Vagina (tissue), 2 donors: ENCODE data around the gene FGGY. TPM values are rescaled to one million over a fixed set of nuclear protein-coding genes. Genes with fewer than 3 reads are reported as not detected.

Source experiments
- DNase-seq, 2 donors: peaks; one replicate each; pipeline ENCODE4 v3.0.0-alpha.2; 2017; ENCODE audit errors: extremely low spot score in 2 of 2
- H3K27ac ChIP-seq: fragments of 200-600 bp; sonication (generic); one replicate; pipeline ENCODE4 v1.5.1; 2019
- H3K27me3 ChIP-seq: fragments of 200-600 bp; sonication (generic); one replicate; pipeline ENCODE4 v1.5.1; 2019
- H3K36me3 ChIP-seq, 2 donors: fragments of 200-600 bp; sonication (generic); one replicate each; pipeline ENCODE4 v1.5.1; 2017 to 2019
- H3K4me1 ChIP-seq: fragments of 200-600 bp; sonication (generic); one replicate; pipeline ENCODE4 v1.5.1; 2019
- H3K4me3 ChIP-seq, 2 donors: fragments of 200-600 bp; sonication (generic); 1 replicate in 1 of 2; 2 replicates in 1 of 2; pipeline ENCODE4 v1.5.1; 2016 to 2019
- H3K9me3 ChIP-seq: fragments of 200-600 bp; sonication (generic); one replicate; pipeline ENCODE4 v1.5.1; 2019
- POLR2A ChIP-seq, 2 donors: fragments of 450-650 bp; IDR thresholded peaks; one replicate each; pipeline ENCODE4 v1.6.1; 2017; ENCODE audit warnings: antibody characterized with exemption in 2 of 2, mild to moderate bottlenecking in 2 of 2, moderate library complexity in 2 of 2
- POLR2AphosphoS5 ChIP-seq, 2 donors: sonication (generic); formaldehyde crosslinking; IDR thresholded peaks; one replicate each; pipeline ENCODE4 v1.9.0; 2017; ENCODE audit warnings: antibody characterized with exemption in 2 of 2, mild to moderate bottlenecking in 2 of 2, low read depth in 1 of 2; ENCODE audit not compliant: insufficient read depth in 1 of 2
- intact Hi-C: fragments of 100-400 bp; cut with DNase I; formaldehyde crosslinking; loops from one replicate; pipeline ENCODE4 v1.15.1; 2023
- total RNA-seq: library from RNA; depleted of rRNA; stranded (reverse); fragments of >200 nt; gene quantifications from one replicate; pipeline ENCODE4 v1.2.3, GENCODE V29; 2016
- TF ChIP-seq, protein P1 (sequence below), 3 experiments: fragments of 450-650 bp in 2 of 3; fragments of 200-600 bp in 1 of 3; sonication (generic) in 1 of 3; IDR thresholded peaks; one replicate each; pipeline ENCODE4 v1.5.1; 2017 to 2019; ENCODE audit warnings: antibody characterized with exemption in 3 of 3, mild to moderate bottlenecking in 2 of 3, moderate library complexity in 2 of 3

Gene FGGY
- total RNA-seq, 1 donor from 2014 or later = 11.8 TPM

DNA sequence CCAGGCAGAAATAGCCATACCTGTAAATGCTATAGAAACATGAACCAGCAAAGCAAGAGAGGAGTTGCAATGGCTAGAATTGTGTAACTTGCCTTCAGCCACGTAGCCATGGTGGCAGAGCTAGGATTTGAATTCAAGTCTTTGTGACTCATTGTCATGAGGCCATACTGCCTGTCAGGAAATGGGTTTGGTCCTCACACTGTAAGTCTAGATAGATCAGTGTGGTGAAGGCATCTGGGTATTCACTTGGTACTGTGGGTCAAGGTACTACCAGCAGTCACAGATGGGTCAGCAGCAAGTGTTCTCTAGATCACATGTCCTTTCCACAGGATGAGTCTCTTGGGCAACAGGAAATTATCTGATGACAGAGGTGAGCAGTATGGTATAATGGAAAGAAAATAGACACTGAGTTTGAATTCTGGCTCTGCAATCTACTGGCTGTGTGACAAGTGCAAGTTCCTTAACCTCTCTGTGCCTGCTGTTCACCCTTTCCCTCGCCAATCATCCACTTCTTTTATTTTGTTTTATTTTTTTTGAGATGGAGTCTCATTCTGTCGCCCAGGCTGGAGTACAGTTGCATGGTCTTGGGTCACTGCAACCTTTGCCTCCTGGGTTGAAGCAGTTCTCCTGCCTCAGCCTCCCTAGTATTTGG is 36.9 kb downstream of the FGGY start:
- TF ChIP-seq, protein P1, sequence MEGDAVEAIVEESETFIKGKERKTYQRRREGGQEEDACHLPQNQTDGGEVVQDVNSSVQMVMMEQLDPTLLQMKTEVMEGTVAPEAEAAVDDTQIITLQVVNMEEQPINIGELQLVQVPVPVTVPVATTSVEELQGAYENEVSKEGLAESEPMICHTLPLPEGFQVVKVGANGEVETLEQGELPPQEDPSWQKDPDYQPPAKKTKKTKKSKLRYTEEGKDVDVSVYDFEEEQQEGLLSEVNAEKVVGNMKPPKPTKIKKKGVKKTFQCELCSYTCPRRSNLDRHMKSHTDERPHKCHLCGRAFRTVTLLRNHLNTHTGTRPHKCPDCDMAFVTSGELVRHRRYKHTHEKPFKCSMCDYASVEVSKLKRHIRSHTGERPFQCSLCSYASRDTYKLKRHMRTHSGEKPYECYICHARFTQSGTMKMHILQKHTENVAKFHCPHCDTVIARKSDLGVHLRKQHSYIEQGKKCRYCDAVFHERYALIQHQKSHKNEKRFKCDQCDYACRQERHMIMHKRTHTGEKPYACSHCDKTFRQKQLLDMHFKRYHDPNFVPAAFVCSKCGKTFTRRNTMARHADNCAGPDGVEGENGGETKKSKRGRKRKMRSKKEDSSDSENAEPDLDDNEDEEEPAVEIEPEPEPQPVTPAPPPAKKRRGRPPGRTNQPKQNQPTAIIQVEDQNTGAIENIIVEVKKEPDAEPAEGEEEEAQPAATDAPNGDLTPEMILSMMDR (IDR thresholded peaks at IDR 0.05) = no peak
- TF ChIP-seq POLR2AphosphoS5 (IDR thresholded peaks at IDR 0.05; ENCODE audit: insufficient read depth in 1 of 2, low read depth in 1 of 2) = no peak
- no peak for TF ChIP-seq POLR2A (IDR thresholded peaks at IDR 0.05)
- Histone ChIP-seq H3K27ac (no peak overlapping the region), H3K9me3 (no peaks in the 10 kb centered on the region), H3K4me3 (no peak overlapping the region), H3K27me3 (no peaks in the 10 kb centered on the region), H3K36me3 (no peaks in the 10 kb centered on the region), H3K4me1 (no peaks in the 10 kb centered on the region)
- DNase-seq = no peak
- intact Hi-C loops = no loop called here

DNA sequence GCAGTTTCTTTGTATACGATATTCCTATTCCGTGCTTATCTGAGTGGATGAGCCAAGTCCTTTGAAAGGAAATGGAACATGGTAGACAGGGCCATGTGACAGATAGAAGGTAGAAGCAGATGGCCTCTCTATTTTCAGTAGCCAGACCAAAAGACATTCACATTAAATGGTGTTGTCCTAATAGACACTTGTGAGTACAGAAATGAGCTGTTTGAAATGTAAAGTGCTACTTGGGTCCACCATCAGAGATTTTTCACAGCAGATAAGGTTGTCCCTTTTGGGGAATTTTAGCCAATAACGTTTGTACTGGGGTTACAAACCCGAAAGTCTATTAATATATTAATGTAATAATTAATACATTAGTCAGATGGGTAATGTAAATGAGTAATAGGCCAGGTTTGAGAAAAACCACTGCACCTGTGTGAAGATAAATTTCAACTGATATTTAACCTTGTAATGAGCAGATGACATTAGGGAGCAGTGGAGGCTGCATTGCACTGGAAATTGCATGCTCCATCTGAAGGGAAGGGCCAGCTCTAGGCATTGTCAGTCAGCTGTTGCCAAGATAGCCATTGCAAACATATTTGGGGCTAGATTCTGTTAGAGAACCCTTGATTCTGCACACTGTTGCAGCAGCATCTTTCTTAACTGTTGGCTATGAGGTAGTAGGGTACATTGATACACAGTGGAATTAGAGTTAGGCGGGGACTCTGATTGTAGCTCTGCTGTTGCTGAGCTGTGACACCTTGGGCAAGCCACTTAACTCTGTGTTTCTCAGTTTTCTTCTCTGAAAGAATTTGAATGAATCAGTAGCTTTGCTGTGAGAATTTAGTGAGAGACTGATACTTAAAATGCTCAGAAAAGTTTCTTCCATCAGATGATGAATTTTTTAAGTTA is 43.8 kb downstream of the FGGY start:
- H3K9me3 ChIP-seq = no peaks in the 10 kb centered on the region
- H3K4me1 ChIP-seq = no peaks in the 10 kb centered on the region
- H3K4me3 ChIP-seq = no peak overlapping the region
- no peak for DNase-seq
- TF ChIP-seq POLR2A (IDR thresholded peaks at IDR 0.05) (no peak), POLR2AphosphoS5 (IDR thresholded peaks at IDR 0.05; ENCODE audit: insufficient read depth in 1 of 2, low read depth in 1 of 2) (no peak)
- TF ChIP-seq, protein P1 (IDR thresholded peaks at IDR 0.05) = no peak
- H3K27me3 ChIP-seq = no peaks in the 10 kb centered on the region
- intact Hi-C loops = no loop called here
- no peak overlapping the region for H3K27ac ChIP-seq
- no peaks in the 10 kb centered on the region for H3K36me3 ChIP-seq

DNA sequence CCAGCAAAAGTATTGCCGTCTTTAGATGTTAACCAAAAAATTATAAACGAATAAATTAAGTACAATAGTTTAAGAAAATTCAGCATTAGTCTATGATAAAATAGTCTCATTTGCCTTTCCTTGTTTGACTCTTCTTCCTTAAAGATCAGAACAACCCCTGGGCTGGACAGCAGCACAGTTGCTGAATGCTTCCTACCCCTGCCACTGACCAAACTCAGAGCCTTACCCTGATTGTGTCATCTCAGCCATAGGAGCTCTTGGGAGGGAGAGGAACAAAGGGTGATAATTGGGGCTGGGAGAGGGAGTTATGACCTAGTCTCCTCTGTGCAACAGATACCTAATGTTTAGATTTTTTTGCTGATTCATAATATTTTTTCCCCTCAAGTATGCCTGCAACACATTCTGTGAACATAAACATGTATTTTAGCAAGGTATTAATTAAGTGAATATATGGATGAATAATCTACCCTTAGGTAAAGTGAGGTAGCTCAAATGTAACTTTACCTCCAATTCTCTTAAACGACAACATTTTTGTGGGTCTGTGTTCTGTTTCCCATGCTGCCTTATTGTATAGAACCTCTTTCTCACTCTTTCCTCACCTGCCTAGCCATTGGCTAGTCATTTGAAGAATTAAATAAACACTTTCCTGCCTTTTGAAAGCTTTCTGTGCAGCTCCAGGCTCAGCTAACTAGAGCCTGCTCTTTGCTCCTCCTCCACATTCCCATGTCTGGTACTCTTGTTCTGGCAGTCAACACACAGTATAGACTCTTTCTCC is 46.1 kb downstream of the FGGY start:
- no peak for DNase-seq
- no peak overlapping the region for H3K4me3 ChIP-seq
- H3K27me3 ChIP-seq = no peaks in the 10 kb centered on the region
- no peak overlapping the region for H3K27ac ChIP-seq
- no peaks in the 10 kb centered on the region for H3K36me3 ChIP-seq
- TF ChIP-seq POLR2AphosphoS5 (IDR thresholded peaks at IDR 0.05; ENCODE audit: insufficient read depth in 1 of 2, low read depth in 1 of 2) = no peak
- TF ChIP-seq, protein P1 (IDR thresholded peaks at IDR 0.05) = no peak
- no peaks in the 10 kb centered on the region for H3K9me3 ChIP-seq
- intact Hi-C loops = no loop called here
- H3K4me1 ChIP-seq = no peaks in the 10 kb centered on the region

DNA sequence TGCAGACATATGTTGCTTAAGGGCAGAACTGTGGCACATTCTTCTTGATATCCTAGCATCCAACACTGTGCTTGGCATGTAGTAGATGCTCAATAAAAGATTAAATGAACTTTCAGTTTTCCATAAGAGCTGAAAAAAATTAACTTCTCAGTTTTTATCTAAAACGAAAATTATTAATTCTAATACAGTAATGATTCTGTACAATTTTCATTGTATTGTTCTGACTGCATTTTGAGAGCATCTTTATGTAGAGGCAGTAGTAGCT is 46.6 kb downstream of the FGGY start:
- no peaks in the 10 kb centered on the region for H3K36me3 ChIP-seq
- intact Hi-C loops = no loop called here
- H3K27me3 ChIP-seq = no peaks in the 10 kb centered on the region
- DNase-seq = no peak
- no peaks in the 10 kb centered on the region for H3K4me1 ChIP-seq
- H3K9me3 ChIP-seq = no peaks in the 10 kb centered on the region
- no peak overlapping the region for H3K27ac ChIP-seq
- H3K4me3 ChIP-seq = no peak overlapping the region
- TF ChIP-seq POLR2AphosphoS5 (IDR thresholded peaks at IDR 0.05; ENCODE audit: insufficient read depth in 1 of 2, low read depth in 1 of 2) (no peak), POLR2A (IDR thresholded peaks at IDR 0.05) (no peak)
- TF ChIP-seq, protein P1 (IDR thresholded peaks at IDR 0.05) = no peak
